T1000 (cell line): Measurements from ENCODE around the gene ACOD1.

Experiments
- DNase-seq: peaks from one replicate; lab custom pipeline; 2025; ENCODE audit warnings: mixed read lengths; lab: John Stamatoyannopoulos, UW

The ACOD1 gene

GRCh38 chr13:76991796-76992547 is 43.7 kb downstream of the ACOD1 start, which contains the start of gene CLN5:
Gene CLN5 (plus strand): TSS chr13:76992081. CDS start chr13:76992099, 18 bp downstream.
- DNase-seq, result peak; percentile 49

- DNase-seq, result no peak
Measured at GRCh38 chr13:76992548-76993001, 44.3 kb downstream of the ACOD1 start.

GRCh38 chr13:76993021-76993420 is 44.7 kb downstream of the ACOD1 start:
- no peak for DNase-seq

GRCh38 chr13:76993473-76993872 is 45.2 kb downstream of the ACOD1 start:
- DNase-seq, result no peak

GRCh38 chr13:76994281-76994680 is 46.0 kb downstream of the ACOD1 start:
- no peak for DNase-seq

GRCh38 chr13:77000475-77000874 is 52.2 kb downstream of the ACOD1 start:
- no peak for DNase-seq

DNA sequence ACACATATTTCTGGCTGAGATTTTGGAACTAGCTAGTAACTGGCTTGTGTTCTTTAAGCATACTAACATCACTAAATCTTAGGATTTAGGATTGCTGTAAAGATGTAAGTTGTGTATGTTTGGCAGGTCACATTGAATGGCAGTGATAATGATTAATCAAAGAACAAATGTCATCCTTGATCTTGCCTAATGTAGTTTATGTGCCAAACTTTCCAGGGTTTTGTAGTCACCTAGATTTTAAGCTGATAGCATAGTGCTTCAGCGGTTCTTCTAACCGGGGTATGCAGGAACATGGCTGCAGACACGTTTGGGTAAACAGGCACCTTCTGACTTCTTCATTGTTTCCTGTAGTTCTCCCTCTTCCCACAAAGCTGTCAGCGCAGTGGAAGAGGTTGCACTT is 53.2 kb downstream of the ACOD1 start:
- no peak for DNase-seq

GRCh38 chr13:77001963-77002587 is 53.8 kb downstream of the ACOD1 start:
- no peak for DNase-seq

DNA sequence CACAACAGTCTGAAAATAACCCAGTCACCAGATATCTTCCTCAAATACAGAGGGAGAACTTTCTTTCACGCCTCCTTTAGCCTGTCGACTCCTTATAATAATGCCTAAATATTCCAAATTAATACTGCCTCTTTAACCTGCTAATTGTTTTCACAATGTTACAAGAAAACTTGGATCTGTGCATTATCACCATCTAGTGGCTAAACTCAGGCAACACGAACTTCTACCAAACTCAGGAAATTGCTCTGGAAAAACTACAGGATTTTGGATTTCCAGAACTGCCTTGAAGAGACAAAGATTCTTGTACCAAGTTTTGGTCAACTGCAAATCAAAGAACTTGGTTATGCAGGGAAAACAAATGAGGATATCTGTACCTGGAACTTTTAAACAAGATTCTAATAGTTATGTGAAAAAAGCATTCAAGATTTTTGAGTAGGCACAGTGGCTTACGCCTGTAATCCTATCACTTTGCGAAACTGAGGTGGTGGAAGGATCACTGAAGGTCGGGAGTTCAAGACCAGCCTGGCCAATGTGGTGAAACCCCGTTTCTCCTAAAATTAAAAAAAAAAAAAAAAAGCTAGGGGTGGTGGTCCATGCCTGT is 54.4 kb downstream of the ACOD1 start:
- DNase-seq, result no peak
